ENCODE results near the gene TMPRSS2. TPM values are rescaled to one million over a fixed set of nuclear protein-coding genes. Genes with fewer than 3 reads are reported as not detected.

TMPRSS2 gene
- polyA plus RNA-seq, 4 donors, result 108 to 167 (median 136) TPM

- WGBS, 3 donors, result 72 to 87% (median 84%) methylated on average over 6 of the region's 6 CpGs
- no peaks in the 10 kb centered on the region for H3K4me1 ChIP-seq (ENCODE audit: control insufficient read depth in 3 of 3, insufficient read depth in 2 of 3, low read depth in 1 of 3, low read length in 2 of 3)
- FAIRE-seq (no peak), DNase-seq (no peak)
- peaks cover 6 to 79% (median 33%) of the 10 kb centered on the region in 3 donors for H3K36me3 ChIP-seq (ENCODE audit: control insufficient read depth in 3 of 3, insufficient read depth in 2 of 3, low read depth in 1 of 3, low read length in 3 of 3)
- H3K27ac ChIP-seq (ENCODE audit: low read depth in 1 of 3, low read length in 2 of 3), result no peak overlapping the region
- no peaks in the 10 kb centered on the region for H3K9me3 ChIP-seq (ENCODE audit: control insufficient read depth in 2 of 2, insufficient read depth in 1 of 2, low read depth in 1 of 2, low read length in 1 of 2)
- H3K27me3 ChIP-seq (ENCODE audit: control insufficient read depth in 3 of 3, insufficient read depth in 3 of 3, low read length in 3 of 3), result no peaks in the 10 kb centered on the region
- no peak overlapping the region for H3K4me3 ChIP-seq (ENCODE audit: low read depth in 1 of 3, low read length in 3 of 3)
Observed at GRCh38 chr21:41487082-41487481, 20.9 kb downstream of the TMPRSS2 start.

DNA sequence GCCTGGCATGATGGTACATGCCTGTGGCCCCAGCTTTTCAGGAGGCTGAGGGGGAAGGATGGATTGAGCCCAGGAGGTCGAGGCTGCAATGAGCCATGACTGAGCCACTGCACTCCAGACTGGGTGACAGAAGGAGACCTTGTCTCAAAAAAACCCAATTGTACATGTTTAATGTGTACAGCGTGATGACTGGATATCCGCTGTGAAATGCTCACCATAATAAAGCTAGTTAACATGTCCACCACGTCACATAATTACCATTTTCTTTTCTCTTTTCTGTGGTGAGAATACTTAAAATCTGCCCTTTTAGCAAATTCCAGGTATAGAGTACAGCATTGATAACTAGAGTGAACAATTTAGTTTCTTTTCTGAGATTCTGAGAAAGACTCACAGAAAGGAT, 24.0 kb downstream of the TMPRSS2 start:
- Histone ChIP-seq H3K36me3 (ENCODE audit: control insufficient read depth in 3 of 3, insufficient read depth in 2 of 3, low read depth in 1 of 3, low read length in 3 of 3) (peaks cover 3 to 76% (median 38%) of the 10 kb centered on the region in 3 donors), H3K4me3 (ENCODE audit: low read depth in 1 of 3, low read length in 3 of 3) (no peak overlapping the region), H3K4me1 (ENCODE audit: control insufficient read depth in 3 of 3, insufficient read depth in 2 of 3, low read depth in 1 of 3, low read length in 2 of 3) (peaks cover 3 to 7% (median 5%) of the 10 kb centered on the region in 3 donors), H3K27me3 (ENCODE audit: control insufficient read depth in 3 of 3, insufficient read depth in 3 of 3, low read length in 3 of 3) (no peaks in the 10 kb centered on the region), H3K9me3 (ENCODE audit: control insufficient read depth in 2 of 2, insufficient read depth in 1 of 2, low read depth in 1 of 2, low read length in 1 of 2) (no peaks in the 10 kb centered on the region), H3K27ac (ENCODE audit: low read depth in 1 of 3, low read length in 2 of 3) (no peak overlapping the region)
- WGBS, 3 donors, result 70 to 80% (median 79%) methylated on average over 4 of the region's 4 CpGs
- FAIRE-seq (no peak), DNase-seq (no peak)

DNA sequence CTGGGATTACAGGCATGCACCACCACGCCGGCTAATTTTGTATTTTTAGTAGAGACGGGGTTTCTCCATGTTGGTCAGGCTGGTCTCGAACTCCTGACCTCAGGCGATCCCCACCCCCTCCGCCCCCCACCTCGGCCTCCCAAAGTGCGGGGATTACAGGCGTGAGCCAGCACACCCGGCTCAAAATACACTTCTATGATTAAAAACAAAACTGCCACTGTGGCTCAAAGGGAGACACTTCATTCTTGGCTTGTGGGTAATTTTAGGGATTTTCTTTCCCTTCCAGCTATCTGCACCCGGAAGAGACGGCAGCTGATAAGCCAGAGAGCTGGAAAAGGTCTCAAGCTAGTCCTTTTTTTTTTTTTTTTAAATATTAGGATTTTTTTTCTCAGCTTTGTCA, 24.5 kb downstream of the TMPRSS2 start:
- H3K27ac ChIP-seq (ENCODE audit: low read depth in 1 of 3, low read length in 2 of 3), result no peak overlapping the region
- H3K27me3 ChIP-seq (ENCODE audit: control insufficient read depth in 3 of 3, insufficient read depth in 3 of 3, low read length in 3 of 3), result no peaks in the 10 kb centered on the region
- DNase-seq, result no peak
- FAIRE-seq, result no peak
- 57 to 62% (median 58%) methylated on average over 12 of the region's 12 CpGs for WGBS, 3 donors
- H3K9me3 ChIP-seq (ENCODE audit: control insufficient read depth in 2 of 2, insufficient read depth in 1 of 2, low read depth in 1 of 2, low read length in 1 of 2), result no peaks in the 10 kb centered on the region
- H3K36me3 ChIP-seq (ENCODE audit: control insufficient read depth in 3 of 3, insufficient read depth in 2 of 3, low read depth in 1 of 3, low read length in 3 of 3), result peaks cover 3 to 76% (median 39%) of the 10 kb centered on the region in 3 donors
- peaks cover 3 to 12% (median 9%) of the 10 kb centered on the region in 3 donors for H3K4me1 ChIP-seq (ENCODE audit: control insufficient read depth in 3 of 3, insufficient read depth in 2 of 3, low read depth in 1 of 3, low read length in 2 of 3)
- no peak overlapping the region for H3K4me3 ChIP-seq (ENCODE audit: low read depth in 1 of 3, low read length in 3 of 3)

DNA sequence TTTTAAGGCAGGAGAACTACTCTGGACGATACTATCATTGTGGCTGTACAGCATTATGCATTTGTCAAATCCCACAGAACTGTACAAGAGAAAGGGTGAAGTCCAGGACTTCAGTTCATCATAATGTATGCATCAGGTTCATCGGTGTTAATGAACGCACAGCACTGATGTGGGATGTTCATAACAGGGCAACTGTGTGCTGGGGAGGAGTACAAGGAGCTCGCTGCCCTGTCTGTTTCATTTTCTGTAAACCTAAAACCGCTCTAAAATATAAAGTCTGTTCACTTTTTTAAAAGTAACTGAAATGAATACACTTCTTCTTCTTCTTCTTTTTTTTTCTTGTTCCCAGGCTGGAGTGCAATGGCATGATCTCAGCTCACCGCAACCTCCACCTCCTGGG, 25.0 kb downstream of the TMPRSS2 start:
- H3K27me3 ChIP-seq (ENCODE audit: control insufficient read depth in 3 of 3, insufficient read depth in 3 of 3, low read length in 3 of 3), result no peaks in the 10 kb centered on the region
- peaks cover 3 to 76% (median 39%) of the 10 kb centered on the region in 3 donors for H3K36me3 ChIP-seq (ENCODE audit: control insufficient read depth in 3 of 3, insufficient read depth in 2 of 3, low read depth in 1 of 3, low read length in 3 of 3)
- DNase-seq (no peak), FAIRE-seq (no peak)
- H3K9me3 ChIP-seq (ENCODE audit: control insufficient read depth in 2 of 2, insufficient read depth in 1 of 2, low read depth in 1 of 2, low read length in 1 of 2), result no peaks in the 10 kb centered on the region
- peaks cover 3 to 17% (median 11%) of the 10 kb centered on the region in 3 donors for H3K4me1 ChIP-seq (ENCODE audit: control insufficient read depth in 3 of 3, insufficient read depth in 2 of 3, low read depth in 1 of 3, low read length in 2 of 3)
- no peak overlapping the region for H3K4me3 ChIP-seq (ENCODE audit: low read depth in 1 of 3, low read length in 3 of 3)
- H3K27ac ChIP-seq (ENCODE audit: low read depth in 1 of 3, low read length in 2 of 3), result no peak overlapping the region
- WGBS, 3 donors, result 85 to 89% (median 86%) methylated on average over 6 of the region's 6 CpGs

DNA sequence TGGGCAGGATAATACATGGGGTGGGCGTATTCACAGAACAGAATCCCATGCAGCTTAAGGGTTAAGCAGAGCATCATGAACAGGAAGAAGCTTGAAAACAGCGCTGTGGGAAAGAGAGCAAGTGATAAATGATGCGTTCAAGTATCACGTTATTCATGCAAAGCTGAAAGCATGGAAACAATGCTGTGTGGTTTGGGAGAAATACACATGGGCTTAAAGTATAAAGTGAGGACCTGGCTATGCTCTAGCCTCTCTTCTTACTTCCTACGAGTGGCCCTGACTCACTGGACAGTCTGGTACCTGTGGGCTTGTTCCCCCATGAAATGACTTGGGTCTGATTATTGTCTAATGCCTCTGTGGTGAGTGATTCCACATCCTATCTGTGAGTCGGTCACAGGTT, 25.7 kb downstream of the TMPRSS2 start:
- Histone ChIP-seq H3K27ac (ENCODE audit: low read depth in 1 of 3, low read length in 2 of 3) (no peak overlapping the region), H3K9me3 (ENCODE audit: control insufficient read depth in 2 of 2, insufficient read depth in 1 of 2, low read depth in 1 of 2, low read length in 1 of 2) (no peaks in the 10 kb centered on the region), H3K27me3 (ENCODE audit: control insufficient read depth in 3 of 3, insufficient read depth in 3 of 3, low read length in 3 of 3) (no peaks in the 10 kb centered on the region), H3K36me3 (ENCODE audit: control insufficient read depth in 3 of 3, insufficient read depth in 2 of 3, low read depth in 1 of 3, low read length in 3 of 3) (peaks cover 3 to 79% (median 40%) of the 10 kb centered on the region in 3 donors), H3K4me1 (ENCODE audit: control insufficient read depth in 3 of 3, insufficient read depth in 2 of 3, low read depth in 1 of 3, low read length in 2 of 3) (peaks cover 3 to 21% (median 12%) of the 10 kb centered on the region in 3 donors), H3K4me3 (ENCODE audit: low read depth in 1 of 3, low read length in 3 of 3) (no peak overlapping the region)
- WGBS, 3 donors, result 36 to 67% (median 67%) methylated on average over 6 of the region's 6 CpGs
- no peak for DNase-seq
- no peak for FAIRE-seq

GRCh38 chr21:41481191-41481590, 26.8 kb downstream of the TMPRSS2 start:
- 81 to 86% (median 84%) methylated on average over 8 of the region's 8 CpGs for WGBS, 3 donors
- Histone ChIP-seq H3K4me1 (ENCODE audit: control insufficient read depth in 3 of 3, insufficient read depth in 2 of 3, low read depth in 1 of 3, low read length in 2 of 3) (peaks cover 3 to 21% (median 12%) of the 10 kb centered on the region in 3 donors), H3K27ac (ENCODE audit: low read depth in 1 of 3, low read length in 2 of 3) (no peak overlapping the region), H3K9me3 (ENCODE audit: control insufficient read depth in 2 of 2, insufficient read depth in 1 of 2, low read depth in 1 of 2, low read length in 1 of 2) (no peaks in the 10 kb centered on the region), H3K4me3 (ENCODE audit: low read depth in 1 of 3, low read length in 3 of 3) (no peak overlapping the region), H3K27me3 (ENCODE audit: control insufficient read depth in 3 of 3, insufficient read depth in 3 of 3, low read length in 3 of 3) (no peaks in the 10 kb centered on the region), H3K36me3 (ENCODE audit: control insufficient read depth in 3 of 3, insufficient read depth in 2 of 3, low read depth in 1 of 3, low read length in 3 of 3) (peaks cover 3 to 79% (median 37%) of the 10 kb centered on the region in 3 donors)
- FAIRE-seq (no peak), DNase-seq (no peak)

DNA sequence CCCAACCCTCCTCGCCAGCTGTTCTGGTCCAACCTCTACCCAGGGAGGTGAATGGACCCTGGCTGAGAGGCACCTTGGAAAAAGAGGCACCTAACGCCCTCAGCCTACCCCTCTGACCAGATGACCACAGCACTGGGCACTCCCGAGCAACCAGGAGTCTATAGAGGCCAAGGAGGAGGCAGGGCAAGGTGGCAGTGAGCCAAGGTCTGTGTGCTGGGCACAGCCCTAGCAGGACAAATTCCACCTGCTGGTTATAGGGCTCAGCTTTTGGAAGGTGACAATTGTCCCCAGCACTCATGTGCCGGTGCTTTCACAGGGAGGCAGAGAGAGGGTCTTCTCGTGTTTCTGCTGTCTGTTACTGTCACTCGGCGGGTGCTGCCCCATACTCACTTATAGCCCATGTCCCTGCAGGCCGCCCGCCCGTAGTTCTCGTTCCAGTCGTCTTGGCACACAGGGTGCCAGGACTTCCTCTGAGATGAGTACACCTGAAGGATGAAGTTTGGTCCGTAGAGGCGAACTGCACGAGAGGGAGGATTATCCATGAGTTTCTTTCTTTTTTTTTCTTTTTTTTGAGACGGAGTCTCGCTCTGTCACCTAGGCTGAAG, 27.8 kb downstream of the TMPRSS2 start:
- no peak overlapping the region for H3K4me3 ChIP-seq (ENCODE audit: low read depth in 1 of 3, low read length in 3 of 3)
- 34 to 70% (median 42%) methylated on average over 17 of the region's 17 CpGs for WGBS, 3 donors

DNA sequence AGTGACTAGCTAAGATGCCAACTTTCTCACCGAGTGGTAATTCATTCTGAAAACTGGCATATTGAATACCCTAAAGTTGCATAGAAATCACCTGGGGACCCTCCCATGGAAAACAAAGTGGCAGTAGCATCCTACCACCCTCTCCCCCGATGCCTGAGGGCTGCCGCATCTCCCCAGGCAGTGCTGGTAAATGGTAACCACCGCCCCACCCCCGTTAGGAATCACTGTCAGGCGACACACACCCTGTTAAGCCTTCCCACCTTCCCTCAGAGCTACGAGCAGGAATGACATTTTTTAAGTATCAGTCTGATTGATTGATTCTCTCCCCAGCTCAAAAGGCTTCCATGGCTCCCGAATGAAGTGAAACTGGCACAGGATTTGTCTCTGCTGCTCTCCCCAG, 28.3 kb downstream of the TMPRSS2 start:
- no peak for DNase-seq
- WGBS, 3 donors, result 48 to 56% (median 54%) methylated on average over 8 of the region's 8 CpGs
- peaks cover 3 to 72% (median 37%) of the 10 kb centered on the region in 3 donors for H3K36me3 ChIP-seq (ENCODE audit: control insufficient read depth in 3 of 3, insufficient read depth in 2 of 3, low read depth in 1 of 3, low read length in 3 of 3)

More for the DNA sequence above, 27.8 kb downstream of the TMPRSS2 start:
- no peaks in the 10 kb centered on the region for H3K27me3 ChIP-seq (ENCODE audit: control insufficient read depth in 3 of 3, insufficient read depth in 3 of 3, low read length in 3 of 3)
- peaks cover 3 to 21% (median 12%) of the 10 kb centered on the region in 3 donors for H3K4me1 ChIP-seq (ENCODE audit: control insufficient read depth in 3 of 3, insufficient read depth in 2 of 3, low read depth in 1 of 3, low read length in 2 of 3)
- no peak for FAIRE-seq
- peak in 1 of 2 donors; percentile 85 for DNase-seq
- H3K36me3 ChIP-seq (ENCODE audit: control insufficient read depth in 3 of 3, insufficient read depth in 2 of 3, low read depth in 1 of 3, low read length in 3 of 3), result peaks cover 3 to 76% (median 40%) of the 10 kb centered on the region in 3 donors
- H3K9me3 ChIP-seq (ENCODE audit: control insufficient read depth in 2 of 2, insufficient read depth in 1 of 2, low read depth in 1 of 2, low read length in 1 of 2), result no peaks in the 10 kb centered on the region
- peak overlapping the region in 2 of 3 donors; percentile 54 to 60 for H3K27ac ChIP-seq (ENCODE audit: low read depth in 1 of 3, low read length in 2 of 3)

More for the DNA sequence above, 28.3 kb downstream of the TMPRSS2 start:
- Histone ChIP-seq H3K4me1 (ENCODE audit: control insufficient read depth in 3 of 3, insufficient read depth in 2 of 3, low read depth in 1 of 3, low read length in 2 of 3) (peaks cover 3 to 21% (median 12%) of the 10 kb centered on the region in 3 donors), H3K27ac (ENCODE audit: low read depth in 1 of 3, low read length in 2 of 3) (peak overlapping the region in 2 of 3 donors; percentile 54 to 60), H3K4me3 (ENCODE audit: low read depth in 1 of 3, low read length in 3 of 3) (no peak overlapping the region), H3K27me3 (ENCODE audit: control insufficient read depth in 3 of 3, insufficient read depth in 3 of 3, low read length in 3 of 3) (no peaks in the 10 kb centered on the region), H3K9me3 (ENCODE audit: control insufficient read depth in 2 of 2, insufficient read depth in 1 of 2, low read depth in 1 of 2, low read length in 1 of 2) (no peaks in the 10 kb centered on the region)
- FAIRE-seq, result no peak
